Adrenal gland (tissue), 5 donors: Measurements from ENCODE around the gene MPP3.

Experiments used
- POLR2A ChIP-seq, 2 donors: fragments of 450-650 bp; IDR thresholded peaks; one replicate each; pipeline ENCODE4 v1.6.1; 2017; ENCODE audit warnings: antibody characterized with exemption in 2 of 2, mild to moderate bottlenecking in 2 of 2, moderate library complexity in 1 of 2
- TF ChIP-seq, protein P1 (sequence below), 6 experiments: fragments of 450-650 bp in 4 of 6; fragments of 200-600 bp in 2 of 6; sonication (generic) in 1 of 6; IDR thresholded peaks; 1 replicate in 5 of 6; 2 replicates in 1 of 6; pipeline versions ENCODE4 v1.5.1 to v1.8.0; 2016 to 2021; ENCODE audit warnings: antibody characterized with exemption in 6 of 6, mild to moderate bottlenecking in 2 of 6, moderate library complexity in 1 of 6
- donor health status: DM: no; HTN: no; CAD: no.

- TF ChIP-seq, protein P1, sequence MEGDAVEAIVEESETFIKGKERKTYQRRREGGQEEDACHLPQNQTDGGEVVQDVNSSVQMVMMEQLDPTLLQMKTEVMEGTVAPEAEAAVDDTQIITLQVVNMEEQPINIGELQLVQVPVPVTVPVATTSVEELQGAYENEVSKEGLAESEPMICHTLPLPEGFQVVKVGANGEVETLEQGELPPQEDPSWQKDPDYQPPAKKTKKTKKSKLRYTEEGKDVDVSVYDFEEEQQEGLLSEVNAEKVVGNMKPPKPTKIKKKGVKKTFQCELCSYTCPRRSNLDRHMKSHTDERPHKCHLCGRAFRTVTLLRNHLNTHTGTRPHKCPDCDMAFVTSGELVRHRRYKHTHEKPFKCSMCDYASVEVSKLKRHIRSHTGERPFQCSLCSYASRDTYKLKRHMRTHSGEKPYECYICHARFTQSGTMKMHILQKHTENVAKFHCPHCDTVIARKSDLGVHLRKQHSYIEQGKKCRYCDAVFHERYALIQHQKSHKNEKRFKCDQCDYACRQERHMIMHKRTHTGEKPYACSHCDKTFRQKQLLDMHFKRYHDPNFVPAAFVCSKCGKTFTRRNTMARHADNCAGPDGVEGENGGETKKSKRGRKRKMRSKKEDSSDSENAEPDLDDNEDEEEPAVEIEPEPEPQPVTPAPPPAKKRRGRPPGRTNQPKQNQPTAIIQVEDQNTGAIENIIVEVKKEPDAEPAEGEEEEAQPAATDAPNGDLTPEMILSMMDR (IDR thresholded peaks at IDR 0.05): no peak
- no peak for TF ChIP-seq POLR2A (IDR thresholded peaks at IDR 0.05)
Observed at GRCh38 chr17:43844241-43844640, 11.3 kb upstream of the MPP3 start.
